Panc1 (cell line): Measurements from ENCODE around the gene ST8SIA1. TPM values are rescaled to one million over a fixed set of nuclear protein-coding genes. Genes with fewer than 3 reads are reported as not detected.

Source experiments
- ATAC-seq: fragments of 200-7000 bp; cut with Tn5 transposase; 2 replicates; pipeline ENCODE4 v1.9.1; 2020; ENCODE audit warnings: mild to moderate bottlenecking, moderate library complexity
- BruUV-seq: library from RNA; stranded (reverse); fragments of 400-500 nt; replicated peaks from 2 replicates; lab custom pipeline; 2021; lab: Mats Ljungman, UMichigan
- CTCF ChIA-PET: fragments of 300-600 bp; sonication (Branson Sonifier 250); formaldehyde crosslinking; loops from one replicate; lab custom pipeline; 2022; ENCODE audit warnings: antibody characterized with exemption; lab: Charles Lee
- POLR2A ChIA-PET: fragments of 300-600 bp; sonication (Branson Sonifier 250); formaldehyde crosslinking; loops from one replicate; lab custom pipeline; 2022; ENCODE audit warnings: antibody characterized with exemption; lab: Charles Lee
- DNase-seq: peaks from one replicate; pipeline ENCODE4 v3.0.0-alpha.2; 2010; ENCODE audit warnings: low read depth, low spot score
- H3K27ac ChIP-seq: 2 replicates; pipeline ENCODE4 v1.5.1; 2011; ENCODE audit warnings: mild to moderate bottlenecking, low read length, inconsistent platforms
- H3K27me3 ChIP-seq: fragments of 200-500 bp; sonication (Bioruptor generic); 2 replicates; pipeline ENCODE4 v1.6.0; 2014; ENCODE audit warnings: low read length, inconsistent platforms; ENCODE audit not compliant: control insufficient read depth, insufficient read depth
- H3K36me3 ChIP-seq: fragments of 200-500 bp; sonication (Bioruptor generic); 2 replicates; pipeline ENCODE4 v1.5.1; 2014; ENCODE audit warnings: inconsistent platforms, mild to moderate bottlenecking, low read length, moderate library complexity; ENCODE audit not compliant: control insufficient read depth, insufficient read depth
- H3K4me1 ChIP-seq: 2 replicates; pipeline ENCODE4 v1.5.1; 2011; ENCODE audit warnings: inconsistent platforms, mild to moderate bottlenecking, low read length, moderate library complexity; ENCODE audit not compliant: control insufficient read depth, insufficient read depth
- H3K4me3 ChIP-seq, 2 experiments: 2 replicates each; pipeline ENCODE4 v1.5.1; 2011 to 2012; ENCODE audit warnings: low read depth in 2 of 2, low read length in 2 of 2, mild to moderate bottlenecking in 2 of 2, inconsistent platforms in 1 of 2, moderate library complexity in 1 of 2
- H3K9me3 ChIP-seq: fragments of 200-500 bp; sonication (Bioruptor generic); 2 replicates; pipeline ENCODE4 v1.5.1; 2014; ENCODE audit warnings: low read depth, mild to moderate bottlenecking, inconsistent platforms, low read length, moderate library complexity; ENCODE audit not compliant: control insufficient read depth, insufficient read depth
- CTCF ChIP-seq: fragments of 450-650 bp; IDR thresholded peaks from 2 replicates; pipeline ENCODE4 v1.5.1; 2017; ENCODE audit warnings: mild to moderate bottlenecking
- POLR2AphosphoS5 ChIP-seq: IDR thresholded peaks from 2 replicates; pipeline ENCODE4 v1.6.1; 2012; ENCODE audit warnings: mild to moderate bottlenecking, low read depth, low read length, moderate library complexity
- REST ChIP-seq, 2 experiments: IDR thresholded peaks; 2 replicates each; pipeline ENCODE4 v1.6.1; 2011 to 2012; ENCODE audit warnings: low read depth in 2 of 2, control low read depth in 1 of 2, low read length in 1 of 2, mild to moderate bottlenecking in 1 of 2, moderate library complexity in 1 of 2; ENCODE audit not compliant: insufficient read depth in 1 of 2
- SIN3A ChIP-seq: IDR thresholded peaks from 2 replicates; pipeline ENCODE4 v1.6.1; 2012; ENCODE audit warnings: low read depth, mild to moderate bottlenecking, low read length, moderate library complexity, borderline replicate concordance; ENCODE audit not compliant: insufficient read depth
- TCF7L2 ChIP-seq: IDR thresholded peaks from 2 replicates; pipeline ENCODE4 v1.6.1; 2011; ENCODE audit warnings: mild to moderate bottlenecking, low read depth, low read length, inconsistent platforms
- in situ Hi-C: cut with HindIII; loops from 2 replicates; pipeline ENCODE4 v1.10.0; 2016; ENCODE audit warnings: low sequenced_read_pairs, low pct_unique_long_range_greater_than_20kb
- intact Hi-C: fragments of 100-400 bp; cut with micrococcal nuclease; formaldehyde crosslinking; loops from one replicate; pipeline ENCODE4 v1.10.0; 2022; ENCODE audit not compliant: unreplicated experiment
- total RNA-seq: library from RNA; stranded (reverse); gene quantifications from one replicate; pipeline ENCODE4 v1.2.1, GENCODE V29; 2021; ENCODE audit not compliant: unreplicated experiment

The ST8SIA1 gene
- total RNA-seq, 1 experiment from 2014 or later: 0.13 TPM

- in situ Hi-C loops: no loop called here
- Histone ChIP-seq H3K4me1 (no peaks in the 10 kb centered on the region), H3K27ac (no peak overlapping the region), H3K36me3 (no peaks in the 10 kb centered on the region), H3K4me3 (no peak overlapping the region), H3K27me3 (no peaks in the 10 kb centered on the region), H3K9me3 (no peaks in the 10 kb centered on the region)
- intact Hi-C loops: no loop called here
- CTCF ChIA-PET: no interaction called here
- DNase-seq: no peak
- POLR2A ChIA-PET: no interaction called here
- ATAC-seq: no peak
- TF ChIP-seq CTCF (no peak), POLR2AphosphoS5 (no peak), REST (IDR thresholded peaks at IDR 0.05; ENCODE audit: insufficient read depth in 1 of 2, low read depth in 2 of 2, low read length in 1 of 2) (no peak), SIN3A (no peak), TCF7L2 (no peak)
- no TSS peak for BruUV-seq
Measured at GRCh38 chr12:22321018-22321605, 13.4 kb downstream of the ST8SIA1 start.

GRCh38 chr12:22318108-22318737, 16.3 kb downstream of the ST8SIA1 start:
- H3K4me3 ChIP-seq: no peak overlapping the region
- ChIA-PET CTCF (no interaction called here), POLR2A (no interaction called here)
- H3K27me3 ChIP-seq: no peaks in the 10 kb centered on the region
- ATAC-seq (no peak), DNase-seq (no peak)
- H3K27ac ChIP-seq: no peak overlapping the region
- BruUV-seq: no TSS peak
- TF ChIP-seq POLR2AphosphoS5 (no peak), CTCF (no peak), REST (IDR thresholded peaks at IDR 0.05; ENCODE audit: insufficient read depth in 1 of 2, low read depth in 2 of 2, low read length in 1 of 2) (no peak), TCF7L2 (no peak), SIN3A (no peak)
- H3K9me3 ChIP-seq: no peaks in the 10 kb centered on the region
- intact Hi-C loops: no loop called here
- in situ Hi-C loops: no loop called here
- no peaks in the 10 kb centered on the region for H3K4me1 ChIP-seq
- no peaks in the 10 kb centered on the region for H3K36me3 ChIP-seq
